K562 (cell line): ENCODE results near the gene ABCB4. TPM values are rescaled to one million over a fixed set of nuclear protein-coding genes. Genes with fewer than 3 reads are reported as not detected.

Source experiments
- DPF2 ChIP-seq: fragments of 450-650 bp; IDR thresholded peaks from 2 replicates; pipeline ENCODE4 v1.6.1; 2016
- RBM22 ChIP-seq: fragments of 200-400 bp; formaldehyde crosslinking; IDR thresholded peaks from 2 replicates; pipeline ENCODE4 v1.6.1; 2018; ENCODE audit warnings: low read length, low read depth; ENCODE audit not compliant: poor library complexity, severe bottlenecking
- RUNX1 ChIP-seq: sonication (generic); IDR thresholded peaks from 2 replicates; pipeline ENCODE4 v1.6.1; 2016; ENCODE audit warnings: antibody characterized with exemption, low read depth
- SNRNP70 ChIP-seq: fragments of 200-400 bp; formaldehyde crosslinking; optimal IDR thresholded peaks from 2 replicates; pipeline ENCODE3; 2017; ENCODE audit warnings: low read depth, low read length
- ZNF253 ChIP-seq: fragments of 250-450 bp; sonication (Bioruptor Pico); conservative IDR thresholded peaks from 2 replicates; pipeline ENCODE4 v1.6.1; 2021; ENCODE audit warnings: mild to moderate bottlenecking
- ZNF384 ChIP-seq: IDR thresholded peaks from 2 replicates; pipeline ENCODE4 v1.6.1; 2012; ENCODE audit warnings: low read depth, low read length, improper control_type of control experiment
- ZNF431 ChIP-seq: sonication (generic); formaldehyde crosslinking; IDR thresholded peaks from 2 replicates; pipeline ENCODE4 v1.8.0; 2022; ENCODE audit warnings: mild to moderate bottlenecking, missing genetic modification reagents
- polyA plus RNA-seq, 8 experiments: library from polyadenylated mRNA; depleted of rRNA in 4 of 8; stranded (reverse) in 5 of 8; unstranded in 3 of 8; fragments of >200 nt; fragmentation: Nextera tagmentation in 2 of 8; fragmentation: Illumina TruSeq in 1 of 8; extraction: Ambion mirVana in 2 of 8; extraction: Trizol in 1 of 8; gene quantifications; 2 replicates each; pipeline versions ENCODE4 v1.2.1 to v1.2.3, GENCODE V29; 2011 to 2014; ENCODE audit warnings: inconsistent platforms in 1 of 8, missing spikeins in 1 of 8
- total RNA-seq, 7 experiments: library from RNA; depleted of rRNA in 6 of 7; stranded (reverse); fragments of >200 nt in 6 of 7; fragmentation: Illumina TruSeq in 2 of 7; extraction: Trizol in 2 of 7; gene quantifications; 2 replicates each; pipeline versions ENCODE4 v1.2.1 to v1.2.3, GENCODE V29; 2011 to 2021; ENCODE audit warnings: low replicate concordance in 1 of 7
- TF ChIP-seq, protein P1 (sequence below): fragments of 200-600 bp; sonication (generic); IDR thresholded peaks from one replicate; pipeline ENCODE4 v1.6.1; 2012; ENCODE audit warnings: mild to moderate bottlenecking, low read depth, low read length, inconsistent platforms
- TF ChIP-seq, protein P2 (sequence below), 2 experiments: fragments of 200-800 bp in 1 of 2; sonication (Bioruptor generic) in 1 of 2; sonication (generic) in 1 of 2; formaldehyde crosslinking in 1 of 2; IDR thresholded peaks in 1 of 2; conservative IDR thresholded peaks in 1 of 2; 2 replicates each; pipeline versions ENCODE4 v1.5.0 to v1.6.1; 2016 to 2020; ENCODE audit warnings: missing compliant biosample characterization in 1 of 2, missing genetic modification characterization in 1 of 2, missing genetic modification reagents in 1 of 2
- TF ChIP-seq, protein P3 (sequence below): fragments of 450-650 bp; IDR thresholded peaks from 2 replicates; pipeline ENCODE4 v1.6.1; 2016; ENCODE audit warnings: borderline replicate concordance
- TF ChIP-seq, protein P4 (sequence below): fragments of 450-650 bp; formaldehyde crosslinking; IDR thresholded peaks from 2 replicates; pipeline ENCODE4 v1.4.0; 2022; ENCODE audit warnings: mild to moderate bottlenecking, moderate library complexity

Gene ABCB4
- total and polyA plus RNA-seq, 9 of the 15 experiments (the other 6 are each of a cell fraction or from before 2014, with no cell fraction given) = 0.06 to 0.73 (median 0.40) TPM

DNA sequence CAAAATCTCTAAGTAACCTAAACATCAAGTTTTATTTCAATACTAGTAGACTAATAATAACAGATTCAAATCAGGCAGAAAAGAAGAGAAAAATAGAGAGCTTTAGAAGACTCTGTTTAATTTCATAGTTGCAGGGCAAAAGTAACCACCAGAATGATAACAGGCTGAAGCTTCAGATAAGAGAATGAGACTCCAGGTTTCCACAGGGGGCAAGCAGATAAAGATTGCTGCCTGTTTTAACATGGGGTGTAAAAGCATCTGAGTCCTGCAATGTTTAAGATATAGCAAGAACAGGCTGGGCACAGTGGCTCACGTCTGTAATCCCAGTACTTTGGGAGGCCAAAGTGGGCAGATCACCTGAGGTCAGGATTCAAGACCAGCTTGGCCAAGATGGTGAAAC is 119.0 kb downstream of the ABCB4 start (continued):
- TF ChIP-seq, protein P1, sequence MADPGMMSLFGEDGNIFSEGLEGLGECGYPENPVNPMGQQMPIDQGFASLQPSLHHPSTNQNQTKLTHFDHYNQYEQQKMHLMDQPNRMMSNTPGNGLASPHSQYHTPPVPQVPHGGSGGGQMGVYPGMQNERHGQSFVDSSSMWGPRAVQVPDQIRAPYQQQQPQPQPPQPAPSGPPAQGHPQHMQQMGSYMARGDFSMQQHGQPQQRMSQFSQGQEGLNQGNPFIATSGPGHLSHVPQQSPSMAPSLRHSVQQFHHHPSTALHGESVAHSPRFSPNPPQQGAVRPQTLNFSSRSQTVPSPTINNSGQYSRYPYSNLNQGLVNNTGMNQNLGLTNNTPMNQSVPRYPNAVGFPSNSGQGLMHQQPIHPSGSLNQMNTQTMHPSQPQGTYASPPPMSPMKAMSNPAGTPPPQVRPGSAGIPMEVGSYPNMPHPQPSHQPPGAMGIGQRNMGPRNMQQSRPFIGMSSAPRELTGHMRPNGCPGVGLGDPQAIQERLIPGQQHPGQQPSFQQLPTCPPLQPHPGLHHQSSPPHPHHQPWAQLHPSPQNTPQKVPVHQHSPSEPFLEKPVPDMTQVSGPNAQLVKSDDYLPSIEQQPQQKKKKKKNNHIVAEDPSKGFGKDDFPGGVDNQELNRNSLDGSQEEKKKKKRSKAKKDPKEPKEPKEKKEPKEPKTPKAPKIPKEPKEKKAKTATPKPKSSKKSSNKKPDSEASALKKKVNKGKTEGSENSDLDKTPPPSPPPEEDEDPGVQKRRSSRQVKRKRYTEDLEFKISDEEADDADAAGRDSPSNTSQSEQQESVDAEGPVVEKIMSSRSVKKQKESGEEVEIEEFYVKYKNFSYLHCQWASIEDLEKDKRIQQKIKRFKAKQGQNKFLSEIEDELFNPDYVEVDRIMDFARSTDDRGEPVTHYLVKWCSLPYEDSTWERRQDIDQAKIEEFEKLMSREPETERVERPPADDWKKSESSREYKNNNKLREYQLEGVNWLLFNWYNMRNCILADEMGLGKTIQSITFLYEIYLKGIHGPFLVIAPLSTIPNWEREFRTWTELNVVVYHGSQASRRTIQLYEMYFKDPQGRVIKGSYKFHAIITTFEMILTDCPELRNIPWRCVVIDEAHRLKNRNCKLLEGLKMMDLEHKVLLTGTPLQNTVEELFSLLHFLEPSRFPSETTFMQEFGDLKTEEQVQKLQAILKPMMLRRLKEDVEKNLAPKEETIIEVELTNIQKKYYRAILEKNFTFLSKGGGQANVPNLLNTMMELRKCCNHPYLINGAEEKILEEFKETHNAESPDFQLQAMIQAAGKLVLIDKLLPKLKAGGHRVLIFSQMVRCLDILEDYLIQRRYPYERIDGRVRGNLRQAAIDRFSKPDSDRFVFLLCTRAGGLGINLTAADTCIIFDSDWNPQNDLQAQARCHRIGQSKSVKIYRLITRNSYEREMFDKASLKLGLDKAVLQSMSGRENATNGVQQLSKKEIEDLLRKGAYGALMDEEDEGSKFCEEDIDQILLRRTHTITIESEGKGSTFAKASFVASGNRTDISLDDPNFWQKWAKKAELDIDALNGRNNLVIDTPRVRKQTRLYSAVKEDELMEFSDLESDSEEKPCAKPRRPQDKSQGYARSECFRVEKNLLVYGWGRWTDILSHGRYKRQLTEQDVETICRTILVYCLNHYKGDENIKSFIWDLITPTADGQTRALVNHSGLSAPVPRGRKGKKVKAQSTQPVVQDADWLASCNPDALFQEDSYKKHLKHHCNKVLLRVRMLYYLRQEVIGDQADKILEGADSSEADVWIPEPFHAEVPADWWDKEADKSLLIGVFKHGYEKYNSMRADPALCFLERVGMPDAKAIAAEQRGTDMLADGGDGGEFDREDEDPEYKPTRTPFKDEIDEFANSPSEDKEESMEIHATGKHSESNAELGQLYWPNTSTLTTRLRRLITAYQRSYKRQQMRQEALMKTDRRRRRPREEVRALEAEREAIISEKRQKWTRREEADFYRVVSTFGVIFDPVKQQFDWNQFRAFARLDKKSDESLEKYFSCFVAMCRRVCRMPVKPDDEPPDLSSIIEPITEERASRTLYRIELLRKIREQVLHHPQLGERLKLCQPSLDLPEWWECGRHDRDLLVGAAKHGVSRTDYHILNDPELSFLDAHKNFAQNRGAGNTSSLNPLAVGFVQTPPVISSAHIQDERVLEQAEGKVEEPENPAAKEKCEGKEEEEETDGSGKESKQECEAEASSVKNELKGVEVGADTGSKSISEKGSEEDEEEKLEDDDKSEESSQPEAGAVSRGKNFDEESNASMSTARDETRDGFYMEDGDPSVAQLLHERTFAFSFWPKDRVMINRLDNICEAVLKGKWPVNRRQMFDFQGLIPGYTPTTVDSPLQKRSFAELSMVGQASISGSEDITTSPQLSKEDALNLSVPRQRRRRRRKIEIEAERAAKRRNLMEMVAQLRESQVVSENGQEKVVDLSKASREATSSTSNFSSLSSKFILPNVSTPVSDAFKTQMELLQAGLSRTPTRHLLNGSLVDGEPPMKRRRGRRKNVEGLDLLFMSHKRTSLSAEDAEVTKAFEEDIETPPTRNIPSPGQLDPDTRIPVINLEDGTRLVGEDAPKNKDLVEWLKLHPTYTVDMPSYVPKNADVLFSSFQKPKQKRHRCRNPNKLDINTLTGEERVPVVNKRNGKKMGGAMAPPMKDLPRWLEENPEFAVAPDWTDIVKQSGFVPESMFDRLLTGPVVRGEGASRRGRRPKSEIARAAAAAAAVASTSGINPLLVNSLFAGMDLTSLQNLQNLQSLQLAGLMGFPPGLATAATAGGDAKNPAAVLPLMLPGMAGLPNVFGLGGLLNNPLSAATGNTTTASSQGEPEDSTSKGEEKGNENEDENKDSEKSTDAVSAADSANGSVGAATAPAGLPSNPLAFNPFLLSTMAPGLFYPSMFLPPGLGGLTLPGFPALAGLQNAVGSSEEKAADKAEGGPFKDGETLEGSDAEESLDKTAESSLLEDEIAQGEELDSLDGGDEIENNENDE = no peak
- TF ChIP-seq ZNF253 (CRISPR knock-in tag) = no peak
- no peak for TF ChIP-seq ZNF431 (CRISPR knock-in tag)
- peak; percentile 76 for TF ChIP-seq DPF2
- TF ChIP-seq, protein P2, sequence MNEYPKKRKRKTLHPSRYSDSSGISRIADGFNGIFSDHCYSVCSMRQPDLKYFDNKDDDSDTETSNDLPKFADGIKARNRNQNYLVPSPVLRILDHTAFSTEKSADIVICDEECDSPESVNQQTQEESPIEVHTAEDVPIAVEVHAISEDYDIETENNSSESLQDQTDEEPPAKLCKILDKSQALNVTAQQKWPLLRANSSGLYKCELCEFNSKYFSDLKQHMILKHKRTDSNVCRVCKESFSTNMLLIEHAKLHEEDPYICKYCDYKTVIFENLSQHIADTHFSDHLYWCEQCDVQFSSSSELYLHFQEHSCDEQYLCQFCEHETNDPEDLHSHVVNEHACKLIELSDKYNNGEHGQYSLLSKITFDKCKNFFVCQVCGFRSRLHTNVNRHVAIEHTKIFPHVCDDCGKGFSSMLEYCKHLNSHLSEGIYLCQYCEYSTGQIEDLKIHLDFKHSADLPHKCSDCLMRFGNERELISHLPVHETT (CRISPR knock-in tag; conservative IDR thresholded peaks at IDR 0.05 in 1 of 2, IDR thresholded peaks at IDR 0.05 in 1 of 2) = 0 out of 4 replicates have a peak, but pooled peaks of 1 of the 2 experiments have one; percentile 32
- TF ChIP-seq SNRNP70 = no peak
- TF ChIP-seq, protein P3, sequence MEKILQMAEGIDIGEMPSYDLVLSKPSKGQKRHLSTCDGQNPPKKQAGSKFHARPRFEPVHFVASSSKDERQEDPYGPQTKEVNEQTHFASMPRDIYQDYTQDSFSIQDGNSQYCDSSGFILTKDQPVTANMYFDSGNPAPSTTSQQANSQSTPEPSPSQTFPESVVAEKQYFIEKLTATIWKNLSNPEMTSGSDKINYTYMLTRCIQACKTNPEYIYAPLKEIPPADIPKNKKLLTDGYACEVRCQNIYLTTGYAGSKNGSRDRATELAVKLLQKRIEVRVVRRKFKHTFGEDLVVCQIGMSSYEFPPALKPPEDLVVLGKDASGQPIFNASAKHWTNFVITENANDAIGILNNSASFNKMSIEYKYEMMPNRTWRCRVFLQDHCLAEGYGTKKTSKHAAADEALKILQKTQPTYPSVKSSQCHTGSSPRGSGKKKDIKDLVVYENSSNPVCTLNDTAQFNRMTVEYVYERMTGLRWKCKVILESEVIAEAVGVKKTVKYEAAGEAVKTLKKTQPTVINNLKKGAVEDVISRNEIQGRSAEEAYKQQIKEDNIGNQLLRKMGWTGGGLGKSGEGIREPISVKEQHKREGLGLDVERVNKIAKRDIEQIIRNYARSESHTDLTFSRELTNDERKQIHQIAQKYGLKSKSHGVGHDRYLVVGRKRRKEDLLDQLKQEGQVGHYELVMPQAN = no peak
- TF ChIP-seq, protein P4, sequence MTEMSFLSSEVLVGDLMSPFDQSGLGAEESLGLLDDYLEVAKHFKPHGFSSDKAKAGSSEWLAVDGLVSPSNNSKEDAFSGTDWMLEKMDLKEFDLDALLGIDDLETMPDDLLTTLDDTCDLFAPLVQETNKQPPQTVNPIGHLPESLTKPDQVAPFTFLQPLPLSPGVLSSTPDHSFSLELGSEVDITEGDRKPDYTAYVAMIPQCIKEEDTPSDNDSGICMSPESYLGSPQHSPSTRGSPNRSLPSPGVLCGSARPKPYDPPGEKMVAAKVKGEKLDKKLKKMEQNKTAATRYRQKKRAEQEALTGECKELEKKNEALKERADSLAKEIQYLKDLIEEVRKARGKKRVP (CRISPR knock-in tag) = no peak
- no peak for TF ChIP-seq RUNX1
- no peak for TF ChIP-seq ZNF384
- TF ChIP-seq RBM22 = no peak
